BLaER1 (cell line): ENCODE measurements around the gene PSD2.

Source experiments
- H3K27ac ChIP-seq: shearing (Covaris generic); formaldehyde crosslinking; 2 replicates; pipeline ENCODE4 v1.8.1; 2022
- H3K27me3 ChIP-seq: shearing (Covaris generic); formaldehyde crosslinking; 2 replicates; pipeline ENCODE4 v1.8.1; 2022
- H3K36me3 ChIP-seq: shearing (Covaris generic); formaldehyde crosslinking; 2 replicates; pipeline ENCODE4 v1.8.1; 2022
- H3K4me1 ChIP-seq: shearing (Covaris generic); formaldehyde crosslinking; 2 replicates; pipeline ENCODE4 v1.8.1; 2022
- H3K4me2 ChIP-seq: shearing (Covaris generic); formaldehyde crosslinking; 2 replicates; pipeline ENCODE4 v1.8.1; 2022
- H3K4me3 ChIP-seq: shearing (Covaris generic); formaldehyde crosslinking; 2 replicates; pipeline ENCODE4 v1.8.1; 2022
- H3K9ac ChIP-seq: shearing (Covaris generic); formaldehyde crosslinking; 2 replicates; pipeline ENCODE4 v1.8.1; 2022
- H3K9me3 ChIP-seq: shearing (Covaris generic); formaldehyde crosslinking; 2 replicates; pipeline ENCODE4 v1.8.1; 2022
- H4K20me1 ChIP-seq: shearing (Covaris generic); formaldehyde crosslinking; 2 replicates; pipeline ENCODE4 v1.8.1; 2022
- Cebpa-rat ChIP-seq: shearing (Covaris generic); IDR thresholded peaks from 2 replicates; pipeline ENCODE4 v1.8.1; 2022

PSD2 gene

DNA sequence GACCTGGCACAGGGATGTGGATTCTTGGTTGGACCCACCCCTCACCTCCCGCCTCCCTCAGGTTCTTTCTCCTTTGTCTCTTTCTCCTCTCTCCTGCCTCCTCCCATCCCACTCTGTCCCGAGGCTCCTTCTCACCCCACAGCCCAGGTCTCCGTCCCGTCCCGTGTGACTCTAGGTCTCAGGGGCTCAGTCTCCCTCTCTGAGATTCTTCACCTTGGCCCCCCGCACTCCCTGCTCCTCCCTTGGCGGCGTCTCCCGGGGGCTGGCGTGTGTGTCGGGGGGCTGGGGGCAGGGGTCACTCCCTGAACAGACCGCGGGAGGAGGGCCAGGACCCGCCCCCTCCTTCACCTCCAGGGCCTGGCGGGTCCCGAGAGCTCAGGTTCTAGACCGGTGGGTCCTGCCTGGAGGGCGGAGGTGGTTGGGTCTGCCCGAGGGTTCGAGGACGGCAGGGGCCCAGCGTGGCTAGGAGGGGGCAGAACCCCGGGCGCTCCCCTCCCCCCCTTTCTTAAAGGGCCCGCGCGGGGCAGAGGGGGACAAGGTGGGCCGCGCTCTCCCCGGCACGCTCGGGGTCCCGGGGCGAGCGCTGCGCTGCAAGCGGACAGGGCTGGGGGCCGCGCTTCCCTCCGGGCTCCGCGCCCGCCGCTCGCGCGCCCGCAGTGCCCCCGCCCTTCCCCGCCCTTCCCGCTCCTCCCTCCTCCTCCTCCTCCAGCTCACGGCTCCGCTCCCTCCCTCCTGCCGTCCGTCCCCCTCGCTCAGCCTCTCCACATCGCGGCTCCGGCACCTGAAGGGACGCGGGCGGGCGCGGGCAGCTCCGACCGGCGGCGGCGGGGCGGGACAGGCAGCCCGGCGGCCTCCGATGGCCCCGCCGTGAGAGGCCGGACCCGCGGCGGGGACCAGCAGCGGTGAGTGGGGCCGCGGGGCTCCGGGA lies at the start of gene PSD2:
Gene PSD2, plus strand, starts transcription at position 735 of the 928 bp plus-strand sequence. CDS start 13,633 bp downstream, outside the sequence.
- Histone ChIP-seq H3K27me3 (peaks cover 79% of the 10 kb centered on the region), H3K4me2 (peak within 1 kb of the TSS; percentile 78), H3K4me3 (peak within 1 kb of the TSS; percentile 57), H4K20me1 (peaks cover 55% of the 10 kb centered on the region), H3K9ac (no peak within 1 kb of the TSS), H3K4me1 (peaks cover 14% of the 10 kb centered on the region), H3K9me3 (no peaks in the 10 kb centered on the region), H3K27ac (no peak within 1 kb of the TSS), H3K36me3 (no peaks in the 10 kb centered on the region)
- TF ChIP-seq Cebpa-rat: no peak

DNA sequence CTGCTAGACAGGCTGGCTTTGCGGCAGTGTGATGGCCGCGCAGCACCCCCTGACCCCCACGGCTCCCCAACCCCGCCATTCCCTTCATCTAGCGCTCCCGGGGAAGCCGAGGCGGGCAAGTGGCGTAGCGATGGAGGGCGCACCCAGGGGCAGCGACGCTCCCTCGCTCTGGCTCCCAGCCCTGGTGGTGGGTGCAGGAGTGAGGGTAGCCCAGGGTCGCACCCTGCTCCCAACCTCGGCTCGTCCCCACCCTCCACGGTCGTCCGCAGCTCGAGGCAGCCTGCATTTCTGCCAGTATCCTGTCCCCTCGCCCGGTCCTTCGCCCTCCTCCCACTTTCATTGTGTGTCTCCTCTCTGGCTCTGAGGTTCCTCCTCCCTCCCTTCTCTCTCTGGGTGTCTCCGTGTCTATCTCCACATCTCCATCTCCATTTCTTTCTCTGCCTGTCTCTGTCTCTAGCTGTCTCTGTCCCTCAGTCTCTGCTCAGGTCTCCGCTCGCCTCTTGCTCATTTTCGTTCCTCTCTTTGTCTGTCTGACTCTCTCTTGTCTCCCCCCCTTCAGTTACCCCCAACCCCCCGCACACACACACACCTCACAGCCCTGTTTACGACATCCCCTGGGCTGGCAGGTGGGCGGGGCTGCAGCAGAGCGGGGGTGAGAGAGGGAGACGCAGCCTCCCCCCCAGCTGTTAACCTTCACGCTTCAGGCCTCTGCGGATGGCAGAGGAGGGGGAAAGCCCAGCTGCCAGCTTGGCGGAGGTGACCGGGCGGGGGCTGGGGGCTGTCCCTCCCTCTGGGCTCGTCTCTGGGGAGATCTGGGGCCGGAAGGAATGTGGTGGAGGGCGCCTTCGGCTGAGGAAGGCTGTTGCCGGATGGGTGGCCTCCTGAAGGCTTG lies 48.7 kb upstream of the PSD2 start:
- no peaks in the 10 kb centered on the region for H3K27me3 ChIP-seq
- peak overlapping the region; percentile 99 for H3K4me2 ChIP-seq
- peaks cover 96% of the 10 kb centered on the region for H3K4me1 ChIP-seq
- no peaks in the 10 kb centered on the region for H4K20me1 ChIP-seq
- no peak; the same call in 1 of the 2 replicates for TF ChIP-seq Cebpa-rat
- H3K36me3 ChIP-seq: no peaks in the 10 kb centered on the region
- H3K27ac ChIP-seq: peak overlapping the region; percentile 97
- peak overlapping the region; percentile 63 for H3K4me3 ChIP-seq
- H3K9ac ChIP-seq: peak overlapping the region; percentile 81
- H3K9me3 ChIP-seq: no peaks in the 10 kb centered on the region

DNA sequence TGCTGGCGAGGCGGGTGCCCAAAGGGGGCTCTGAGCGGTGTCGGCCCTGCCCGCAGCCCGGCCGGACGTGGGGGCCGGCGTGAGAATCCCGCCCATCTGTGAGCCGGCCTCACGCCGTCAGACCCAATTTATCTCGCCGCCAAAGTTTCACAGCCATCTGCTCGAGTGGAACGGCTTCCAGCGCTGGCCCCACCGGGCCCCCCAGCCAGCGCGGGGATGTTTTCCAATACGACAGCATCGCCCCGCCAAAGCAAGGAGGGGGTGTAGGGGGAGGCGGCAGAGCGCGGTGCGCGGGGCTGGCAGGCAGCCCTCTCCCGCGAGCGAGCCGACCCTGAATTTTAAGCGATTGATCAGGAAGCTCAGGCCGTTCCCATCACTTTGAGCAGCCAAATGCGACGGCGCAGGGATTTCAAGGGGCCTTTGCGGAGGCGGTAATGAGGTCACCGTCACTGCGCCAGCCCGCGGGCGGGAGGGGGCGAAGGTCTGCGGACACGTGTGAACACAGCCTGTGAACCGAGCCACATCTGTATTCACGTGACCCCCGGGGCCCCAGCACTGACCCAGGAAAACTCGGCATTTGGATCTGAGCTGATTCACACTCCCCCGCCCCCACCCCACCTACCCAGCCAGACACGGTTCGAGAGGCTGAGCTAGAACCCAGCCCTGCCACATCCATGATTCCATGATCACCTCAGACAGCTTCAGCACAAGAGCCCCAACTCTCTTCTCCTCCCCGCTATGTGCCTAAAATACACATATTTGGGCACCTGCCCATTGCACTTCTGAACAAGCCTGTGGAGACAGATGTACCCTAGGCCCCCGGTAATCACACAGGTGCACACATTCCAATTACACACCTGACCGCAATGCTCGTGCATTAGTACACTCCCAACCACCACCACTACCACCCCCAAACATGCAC lies 47.8 kb upstream of the PSD2 start:
- H3K9ac ChIP-seq: peak overlapping the region; percentile 75
- no peaks in the 10 kb centered on the region for H3K36me3 ChIP-seq
- H3K9me3 ChIP-seq: no peaks in the 10 kb centered on the region
- H3K4me2 ChIP-seq: peak overlapping the region; percentile 99
- H3K27ac ChIP-seq: peak overlapping the region; percentile 97
- H3K4me3 ChIP-seq: peak overlapping the region; percentile 63
- peaks cover 95% of the 10 kb centered on the region for H3K4me1 ChIP-seq
- H3K27me3 ChIP-seq: no peaks in the 10 kb centered on the region
- TF ChIP-seq Cebpa-rat: no peak
- no peaks in the 10 kb centered on the region for H4K20me1 ChIP-seq

DNA sequence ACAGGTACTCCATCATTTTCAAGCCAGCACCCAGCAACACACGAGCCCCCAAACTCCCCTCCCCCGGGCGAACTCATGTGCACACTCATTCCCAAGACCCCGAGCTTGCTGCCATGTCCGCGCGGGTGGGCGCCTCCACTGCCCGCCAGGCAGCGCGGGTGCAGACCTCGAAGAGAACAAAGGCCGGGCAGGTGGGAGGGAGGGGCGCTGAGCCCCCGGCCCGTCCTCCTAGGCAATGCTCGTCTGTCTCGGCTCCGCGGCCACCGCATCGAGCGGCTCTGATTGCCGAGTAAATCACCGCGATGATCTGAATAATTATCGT lies 47.1 kb upstream of the PSD2 start:
- Histone ChIP-seq H3K36me3 (no peaks in the 10 kb centered on the region), H3K27ac (0 out of 2 replicates have a peak overlapping the region, but pooled peaks have one; percentile 97), H3K4me1 (peaks cover 89% of the 10 kb centered on the region), H3K4me2 (peak overlapping the region; percentile 99), H3K4me3 (peak overlapping the region; percentile 63), H3K27me3 (no peaks in the 10 kb centered on the region), H4K20me1 (no peaks in the 10 kb centered on the region), H3K9ac (peak overlapping the region; percentile 75), H3K9me3 (no peaks in the 10 kb centered on the region)
- TF ChIP-seq Cebpa-rat: no peak

DNA sequence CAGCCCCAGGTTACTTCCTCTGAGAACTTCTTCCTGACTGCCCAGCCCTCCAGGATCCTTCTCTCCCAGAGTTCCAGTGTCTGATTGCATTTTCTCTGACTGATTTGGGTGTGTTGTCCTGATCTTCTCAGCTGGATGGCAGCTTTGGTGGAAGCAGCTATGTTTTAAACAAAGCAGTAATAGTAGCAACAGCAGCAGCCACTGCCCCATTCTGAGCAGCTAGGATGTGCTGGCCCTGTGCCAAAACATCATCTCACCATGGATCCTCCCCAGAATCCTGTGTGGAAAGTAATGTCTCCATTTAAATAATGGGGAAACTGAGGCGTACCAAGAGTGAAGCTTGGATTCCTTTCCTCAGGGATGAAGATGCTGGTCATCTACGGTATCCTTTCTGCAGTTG lies 46.4 kb upstream of the PSD2 start:
- H3K36me3 ChIP-seq: no peaks in the 10 kb centered on the region
- no peak for TF ChIP-seq Cebpa-rat
- H3K27me3 ChIP-seq: peaks cover 3% of the 10 kb centered on the region
- no peaks in the 10 kb centered on the region for H3K9me3 ChIP-seq
- no peak overlapping the region for H3K4me3 ChIP-seq
- peaks cover 81% of the 10 kb centered on the region for H3K4me1 ChIP-seq
- H4K20me1 ChIP-seq: no peaks in the 10 kb centered on the region
- peak overlapping the region; percentile 99 for H3K4me2 ChIP-seq
- H3K27ac ChIP-seq: no peak overlapping the region
- no peak overlapping the region for H3K9ac ChIP-seq

DNA sequence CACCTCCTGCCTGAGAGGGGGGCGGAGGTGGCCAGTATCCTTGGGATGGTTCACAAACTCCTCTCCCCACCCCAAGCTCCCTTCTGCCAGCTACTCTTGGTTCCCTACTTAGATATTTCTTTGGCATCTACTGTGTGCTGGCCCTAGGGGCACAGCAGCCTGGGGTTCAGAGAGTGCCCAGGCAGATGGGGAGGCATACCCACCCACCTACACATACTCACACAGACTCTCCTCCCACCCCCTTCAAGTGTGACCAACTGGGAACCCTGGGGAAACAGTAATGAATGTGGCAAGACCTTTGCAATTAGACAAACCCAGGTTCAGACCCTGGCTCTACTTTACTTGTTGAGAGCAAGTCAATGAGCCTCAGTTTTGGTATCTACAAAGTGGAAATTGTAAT lies 44.4 kb upstream of the PSD2 start:
- Histone ChIP-seq H3K4me2 (peak overlapping the region; percentile 99; the same call in 1 of the 2 replicates), H3K27me3 (peaks cover 23% of the 10 kb centered on the region), H3K4me1 (peaks cover 78% of the 10 kb centered on the region), H3K36me3 (no peaks in the 10 kb centered on the region), H3K9me3 (no peaks in the 10 kb centered on the region), H3K4me3 (no peak overlapping the region), H4K20me1 (no peaks in the 10 kb centered on the region), H3K27ac (no peak overlapping the region), H3K9ac (no peak overlapping the region)
- no peak for TF ChIP-seq Cebpa-rat

DNA sequence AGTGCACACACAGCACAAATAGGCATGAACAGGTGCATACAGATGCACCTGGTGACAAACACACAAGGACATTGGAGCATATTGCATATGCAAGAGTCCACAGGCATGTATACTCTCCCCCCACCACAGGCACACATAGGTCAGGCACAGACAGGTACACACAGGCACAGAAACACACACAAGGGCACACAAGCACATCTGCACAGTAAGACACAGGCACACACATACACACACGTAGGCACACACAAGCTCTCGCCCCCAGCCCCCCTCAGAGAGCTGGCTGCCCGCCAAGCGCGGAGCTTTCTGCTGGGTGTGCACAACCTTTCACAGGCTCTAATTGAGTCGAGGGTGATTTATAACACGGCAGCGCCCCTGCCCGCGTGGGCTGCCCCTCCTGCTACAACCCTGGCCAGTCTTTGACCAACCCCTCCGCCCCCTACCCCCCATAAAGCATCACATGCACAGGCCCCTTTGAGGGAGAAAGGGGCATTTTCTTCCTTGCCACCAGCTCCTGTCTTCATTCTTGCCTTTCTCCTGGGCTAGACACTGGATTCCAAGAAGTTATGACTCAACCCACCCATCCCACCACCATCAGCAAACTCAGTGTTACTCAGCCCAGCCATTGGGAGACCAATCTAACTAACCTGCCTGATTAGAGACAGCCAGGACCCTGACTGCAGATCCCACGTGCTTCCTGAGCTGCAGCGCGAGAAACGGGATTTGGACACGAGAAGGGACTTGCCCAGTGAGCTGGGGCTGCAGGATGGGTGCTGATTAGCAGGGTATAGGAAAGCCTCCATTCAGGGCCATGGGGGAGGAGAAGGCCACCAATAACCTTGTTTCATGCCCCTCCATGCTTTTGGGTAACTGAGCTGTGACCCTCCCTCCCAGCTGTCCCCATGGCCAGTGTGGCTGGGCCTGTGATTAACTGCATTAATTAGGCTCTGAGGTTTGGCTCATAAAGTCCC lies 42.8 kb upstream of the PSD2 start:
- no peaks in the 10 kb centered on the region for H3K36me3 ChIP-seq
- H3K4me1 ChIP-seq: peaks cover 79% of the 10 kb centered on the region
- H3K27ac ChIP-seq: no peak overlapping the region
- no peak overlapping the region for H3K9ac ChIP-seq
- no peak overlapping the region for H3K4me2 ChIP-seq
- no peak for TF ChIP-seq Cebpa-rat
- H3K27me3 ChIP-seq: peaks cover 38% of the 10 kb centered on the region
- no peaks in the 10 kb centered on the region for H4K20me1 ChIP-seq
- H3K4me3 ChIP-seq: no peak overlapping the region
- H3K9me3 ChIP-seq: no peaks in the 10 kb centered on the region

DNA sequence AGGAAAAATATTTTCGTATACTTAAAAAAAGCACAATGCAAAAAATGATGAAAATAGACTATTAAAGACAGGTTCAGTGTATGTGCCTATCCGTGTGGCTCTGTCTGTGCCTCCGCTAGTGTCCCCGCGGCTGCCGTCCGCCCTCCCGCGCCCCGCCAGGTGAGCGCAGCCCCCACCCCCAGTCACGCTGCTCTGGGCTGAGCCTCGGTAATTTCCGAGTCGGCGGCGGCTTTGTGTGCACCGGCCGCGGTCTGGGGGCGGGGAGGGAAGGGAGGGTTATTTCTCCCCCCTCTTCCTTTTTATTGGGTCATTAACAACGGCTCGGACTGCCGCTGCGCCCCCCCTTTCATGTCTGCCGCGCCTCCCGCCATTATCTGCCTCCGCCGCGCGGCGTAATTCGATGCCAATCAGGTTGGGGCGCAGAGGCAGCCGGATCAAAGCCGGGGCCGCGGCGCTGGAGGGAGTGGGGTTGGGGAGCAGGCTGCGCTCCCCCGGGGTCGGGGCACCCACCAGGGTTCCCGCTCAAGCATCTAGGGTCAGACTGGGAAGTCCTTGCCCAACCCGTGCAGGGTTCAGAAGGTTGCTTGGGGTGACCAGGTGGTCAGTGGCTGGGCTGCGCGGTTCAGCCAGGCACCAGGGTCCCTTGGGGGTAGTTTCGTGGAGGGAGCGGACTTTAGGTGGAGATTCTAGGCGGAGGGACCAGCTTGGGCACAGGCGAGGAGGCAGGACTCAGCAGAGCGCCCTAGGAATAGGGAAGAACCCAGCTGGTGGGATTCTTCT lies 39.5 kb upstream of the PSD2 start:
- Histone ChIP-seq H3K36me3 (no peaks in the 10 kb centered on the region), H3K4me1 (peaks cover 79% of the 10 kb centered on the region), H3K27me3 (peaks cover 56% of the 10 kb centered on the region), H3K4me3 (peak overlapping the region; percentile 58), H3K27ac (no peak overlapping the region), H3K9ac (no peak overlapping the region), H4K20me1 (no peaks in the 10 kb centered on the region), H3K9me3 (no peaks in the 10 kb centered on the region), H3K4me2 (peak overlapping the region; percentile 83)
- TF ChIP-seq Cebpa-rat: no peak
